ENCODE results near the gene TPD52L2. TPM values are rescaled to one million over a fixed set of nuclear protein-coding genes. Genes with fewer than 3 reads are reported as not detected.
"Not testable (repeated sequence)": the region's sequence is repeated elsewhere in the genome, so short reads cannot be mapped to it uniquely, and the experiment has no call there.

Gene TPD52L2
- total RNA-seq, 1 experiment from 2014 or later = 105 TPM

DNA sequence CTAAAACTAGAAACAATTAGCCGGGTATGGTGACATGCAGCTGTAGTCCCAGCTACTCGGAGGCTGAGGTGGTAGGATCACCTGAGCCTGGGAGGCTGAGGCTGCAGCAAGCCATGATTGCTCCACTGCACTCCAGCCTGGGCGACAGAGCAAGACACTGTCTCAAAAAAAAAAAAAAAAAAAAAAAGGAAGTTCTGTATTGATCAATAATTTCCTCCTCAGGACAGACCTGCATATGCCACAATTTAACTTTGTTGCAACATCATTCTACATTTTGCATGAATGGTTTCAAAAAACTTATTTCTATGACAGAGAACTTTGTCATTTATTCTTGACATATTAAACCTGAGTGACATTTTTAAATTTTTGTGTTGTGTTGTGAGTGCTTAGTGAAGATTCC is 35.3 kb downstream of the TPD52L2 start:
- H3K4me1 ChIP-seq = peaks cover 27% of the 10 kb centered on the region
- no peak overlapping the region for H3K4me3 ChIP-seq
- DNase-seq = no peak
- no peaks in the 10 kb centered on the region for H3K27me3 ChIP-seq
- no peaks in the 10 kb centered on the region for H3K9me3 ChIP-seq (replicated peaks)
- H3K27ac ChIP-seq = no peak overlapping the region
- H3K36me3 ChIP-seq = no peaks in the 10 kb centered on the region

DNA sequence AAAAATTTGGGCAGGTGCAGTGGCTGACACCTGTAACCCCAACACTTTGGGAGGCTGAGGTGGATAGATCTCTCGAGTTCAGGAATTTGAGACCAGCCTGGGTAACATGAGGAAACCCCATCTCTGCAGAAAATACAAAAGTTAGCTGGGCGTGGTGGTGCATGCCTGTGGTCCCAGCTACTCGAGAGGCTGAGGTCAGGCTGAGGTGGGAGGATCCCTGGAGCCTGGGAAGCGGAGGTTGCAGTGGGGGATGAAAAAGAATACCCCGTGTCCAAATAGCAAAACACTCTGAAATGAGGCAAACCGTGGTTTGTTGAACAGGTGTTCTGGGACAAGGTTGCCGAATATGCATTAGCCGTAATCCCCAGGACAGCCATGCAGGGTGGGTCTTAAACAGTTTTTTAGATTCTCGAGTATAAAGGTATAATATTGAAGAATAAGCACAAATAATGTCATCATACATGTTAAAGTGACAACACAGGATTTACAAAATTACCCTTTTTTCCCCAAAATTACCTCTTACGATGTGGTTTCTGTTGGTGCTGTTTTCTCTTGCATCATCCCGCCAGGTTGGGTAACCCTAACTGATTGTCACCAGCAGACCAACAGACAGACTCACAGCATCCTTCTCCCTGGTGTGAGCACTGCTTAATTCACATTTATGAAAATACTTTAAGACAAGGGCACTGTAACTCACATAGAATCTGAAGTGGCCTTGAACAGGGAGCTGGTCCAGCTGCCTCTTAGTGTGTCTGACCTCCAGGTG is 38.9 kb downstream of the TPD52L2 start:
- Histone ChIP-seq H3K4me1 (peaks cover 32% of the 10 kb centered on the region), H3K9me3 (replicated peaks) (no peaks in the 10 kb centered on the region), H3K4me3 (no peak overlapping the region), H3K27me3 (no peaks in the 10 kb centered on the region), H3K36me3 (no peaks in the 10 kb centered on the region), H3K27ac (peak overlapping the region; percentile 46)
- peak; percentile 84 to 89 for DNase-seq

DNA sequence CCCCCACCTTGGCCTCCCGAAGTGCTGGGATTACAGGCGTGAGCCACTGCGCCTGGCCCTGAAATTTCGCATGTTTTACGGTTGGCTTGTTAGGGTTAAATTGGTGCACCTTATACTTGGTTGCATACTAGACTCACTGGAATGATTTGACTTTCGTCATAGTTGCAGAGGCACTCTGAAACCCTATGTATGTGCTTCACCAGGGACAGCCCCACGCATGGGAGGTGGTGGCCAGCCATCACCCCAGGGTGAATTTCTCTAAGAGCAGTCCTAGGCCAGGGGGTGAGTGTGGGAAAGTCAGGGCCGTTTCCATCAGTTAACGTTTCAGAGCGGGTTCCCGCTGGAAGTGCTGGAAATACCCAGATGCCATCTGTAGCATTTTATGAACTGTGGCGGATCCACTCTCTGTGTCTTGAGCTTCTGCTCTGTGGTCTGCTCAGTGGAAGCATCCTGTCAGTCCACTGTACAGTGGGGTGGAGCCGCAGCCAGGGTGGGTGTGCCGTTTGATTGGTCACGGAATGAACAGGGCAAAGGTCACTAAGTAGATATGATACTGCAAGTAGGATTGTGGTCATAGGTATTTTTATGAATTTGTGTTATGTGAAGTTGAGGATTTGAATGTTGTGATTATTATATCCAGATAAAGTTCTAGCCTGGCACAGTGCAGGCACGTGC is 43.1 kb downstream of the TPD52L2 start:
- DNase-seq = peak; percentile 62 to 63
- H3K36me3 ChIP-seq = no peaks in the 10 kb centered on the region; the same call in 1 of the 2 replicates
- peaks cover 28% of the 10 kb centered on the region for H3K4me1 ChIP-seq
- H3K9me3 ChIP-seq (replicated peaks) = no peaks in the 10 kb centered on the region
- no peak overlapping the region for H3K27ac ChIP-seq
- no peaks in the 10 kb centered on the region for H3K27me3 ChIP-seq
- H3K4me3 ChIP-seq = no peak overlapping the region

DNA sequence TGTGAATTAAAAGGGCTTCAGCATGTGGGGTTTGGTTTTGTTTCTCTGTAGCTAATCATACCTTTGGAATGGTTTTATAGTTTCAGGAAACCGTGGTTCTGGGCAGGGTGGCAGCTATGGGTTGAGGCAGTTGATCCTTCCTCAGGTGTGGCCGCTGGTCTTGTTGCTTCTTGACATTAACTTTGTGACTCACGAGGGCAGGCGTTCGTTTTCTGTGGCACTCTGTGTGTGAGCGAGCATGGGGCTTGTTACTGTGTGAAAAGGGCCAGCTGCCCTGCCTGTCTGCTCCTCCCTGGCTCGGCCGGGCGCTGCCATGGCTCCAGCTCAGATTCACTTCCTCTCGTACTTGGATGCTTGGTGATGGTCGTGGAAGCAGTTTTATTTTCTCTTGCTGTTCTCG is 46.1 kb downstream of the TPD52L2 start:
- DNase-seq = no peak

DNA sequence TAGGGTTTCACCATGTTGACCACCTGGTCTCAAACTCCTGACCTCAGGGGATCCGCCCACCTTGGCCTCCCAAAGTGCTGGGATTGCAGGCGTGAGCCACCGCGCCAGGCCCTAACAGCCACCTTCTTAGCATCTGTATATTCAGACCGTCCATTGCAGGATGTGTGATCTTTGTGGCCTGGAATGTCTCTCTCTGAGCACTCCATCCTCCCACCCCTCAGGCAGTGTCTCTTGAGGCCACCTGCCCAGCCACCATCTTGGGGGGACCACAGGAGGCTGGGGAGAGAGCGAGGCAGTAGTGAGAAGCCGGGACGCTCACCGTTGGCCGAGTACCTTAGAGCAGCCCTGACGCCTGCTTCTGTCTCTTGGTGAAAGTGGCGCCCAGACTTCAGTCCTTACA is 48.7 kb downstream of the TPD52L2 start:
- Histone ChIP-seq H3K27me3 (no peaks in the 10 kb centered on the region), H3K27ac (no peak overlapping the region), H3K9me3 (replicated peaks) (peaks cover 7% of the 10 kb centered on the region; the same call in 1 of the 2 replicates), H3K36me3 (peaks cover 36% of the 10 kb centered on the region), H3K4me1 (no peaks in the 10 kb centered on the region; the same call in none of the 2 replicates), H3K4me3 (no peak overlapping the region)
- DNase-seq = no peak

More for the DNA sequence above, 46.1 kb downstream of the TPD52L2 start:
- Histone ChIP-seq H3K4me1 (peaks cover 12% of the 10 kb centered on the region), H3K9me3 (replicated peaks) (no peaks in the 10 kb centered on the region), H3K27me3 (no peaks in the 10 kb centered on the region), H3K27ac (no peak overlapping the region), H3K4me3 (no peak overlapping the region), H3K36me3 (peaks cover 14% of the 10 kb centered on the region)

DNA sequence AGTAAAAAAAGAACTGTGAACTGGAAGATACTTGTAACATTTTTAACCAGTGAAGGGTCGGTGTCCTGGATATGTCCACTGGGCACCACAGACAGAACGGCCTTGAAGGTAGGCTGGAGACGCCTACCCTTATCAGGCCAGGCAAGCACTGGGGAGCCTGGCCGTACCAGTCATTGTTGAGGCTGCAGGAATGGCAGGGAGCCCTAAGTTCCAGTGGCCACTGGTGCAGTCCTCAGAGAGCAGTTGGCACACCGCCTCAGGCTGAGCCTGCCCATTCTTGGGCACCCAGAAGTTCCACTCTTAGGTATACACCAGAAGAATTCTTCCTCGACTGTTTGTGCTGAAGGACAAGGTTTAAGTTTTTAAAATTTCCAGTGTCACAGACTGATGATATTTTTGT is 50.4 kb downstream of the TPD52L2 start:
- H3K27ac ChIP-seq = no peak overlapping the region
- no peaks in the 10 kb centered on the region for H3K27me3 ChIP-seq
- H3K36me3 ChIP-seq = peaks cover 40% of the 10 kb centered on the region
- H3K4me1 ChIP-seq = no peaks in the 10 kb centered on the region; the same call in 1 of the 2 replicates
- peaks cover 7% of the 10 kb centered on the region; the same call in 1 of the 2 replicates for H3K9me3 ChIP-seq (replicated peaks)
- no peak overlapping the region for H3K4me3 ChIP-seq
- no peak for DNase-seq

DNA sequence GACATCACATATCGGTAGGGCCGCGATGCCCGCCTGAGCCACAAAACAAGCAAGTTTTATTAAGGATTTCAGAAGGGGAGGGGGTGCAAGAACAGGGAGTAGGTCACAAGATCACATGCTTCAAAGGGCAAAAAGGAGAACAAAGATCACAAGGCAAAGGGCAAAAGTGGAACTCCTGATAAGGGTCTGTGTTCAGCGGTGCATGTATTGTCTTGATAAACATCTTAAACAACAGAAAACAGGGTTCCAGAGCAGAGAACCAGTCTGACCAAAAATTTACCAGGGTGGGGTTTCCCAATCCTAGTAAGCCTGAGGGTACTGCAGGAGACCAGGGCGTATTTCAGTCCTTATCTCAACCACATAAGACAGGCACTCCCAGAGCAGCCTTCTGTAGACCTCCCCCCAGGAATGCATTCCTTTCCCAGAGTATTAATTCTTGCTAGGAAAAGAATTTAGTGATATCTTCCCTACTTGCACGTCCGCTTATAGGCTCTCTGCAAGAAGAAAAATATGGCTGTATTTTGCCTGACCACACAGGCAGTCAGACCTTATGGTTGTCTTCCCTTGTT is 51.4 kb downstream of the TPD52L2 start:
- H3K4me1 ChIP-seq; H3K27me3 ChIP-seq; H3K27ac ChIP-seq; DNase-seq; H3K4me3 ChIP-seq; H3K9me3 ChIP-seq (replicated peaks): not testable (repeated sequence)
- peaks cover 45% of the 10 kb centered on the region for H3K36me3 ChIP-seq

DNA sequence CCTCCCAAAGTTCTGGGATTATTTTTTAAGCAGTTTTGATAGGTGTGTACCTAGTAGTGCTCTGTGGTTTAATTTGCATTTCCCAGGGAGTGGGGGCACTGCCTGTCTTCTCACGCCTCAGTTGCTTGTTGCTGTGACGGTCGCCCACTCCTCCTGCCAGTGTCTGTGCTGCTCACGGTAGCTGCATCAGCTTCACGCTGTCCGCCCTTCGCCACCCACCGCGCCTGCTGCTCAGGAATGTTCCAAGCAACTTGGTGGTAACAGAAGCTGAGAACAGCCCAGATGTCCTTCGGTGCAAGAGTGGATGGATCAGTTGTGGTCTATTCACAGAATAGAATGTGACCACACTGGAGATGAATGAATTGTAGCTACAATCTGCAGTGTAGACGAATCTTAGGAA is 52.7 kb downstream of the TPD52L2 start:
- no peak overlapping the region for H3K27ac ChIP-seq
- H3K36me3 ChIP-seq = peaks cover 50% of the 10 kb centered on the region
- peaks cover 7% of the 10 kb centered on the region; the same call in 1 of the 2 replicates for H3K9me3 ChIP-seq (replicated peaks)
- no peaks in the 10 kb centered on the region for H3K27me3 ChIP-seq
- no peak overlapping the region for H3K4me3 ChIP-seq
- H3K4me1 ChIP-seq = no peaks in the 10 kb centered on the region
- no peak for DNase-seq

DNA sequence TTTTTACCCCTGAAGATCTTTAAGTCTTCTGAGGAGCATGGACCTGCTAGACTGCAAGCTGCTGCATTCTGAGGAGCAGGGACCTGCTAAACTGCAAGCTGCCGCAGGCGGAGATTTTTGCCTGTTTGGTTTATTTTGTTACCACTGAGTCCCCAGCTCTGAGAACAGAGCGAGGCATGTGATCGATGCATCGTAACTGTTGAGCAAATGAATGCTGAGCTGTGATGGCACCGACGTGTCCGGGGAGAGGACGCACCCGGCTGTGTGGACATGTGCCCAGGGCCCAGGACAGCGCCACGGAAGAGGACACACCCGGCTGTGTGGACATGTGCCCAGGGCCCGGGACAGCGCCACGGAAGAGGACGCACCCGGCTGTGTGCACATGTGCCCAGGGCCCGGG is 54.1 kb downstream of the TPD52L2 start:
- no peak for DNase-seq
- H3K9me3 ChIP-seq (replicated peaks) = peaks cover 7% of the 10 kb centered on the region; the same call in 1 of the 2 replicates
- peaks cover 49% of the 10 kb centered on the region for H3K36me3 ChIP-seq
- H3K27me3 ChIP-seq = no peaks in the 10 kb centered on the region
- no peak overlapping the region for H3K4me3 ChIP-seq
- 0 out of 2 replicates have a peak, but pooled peaks cover 3% of the 10 kb centered on the region for H3K4me1 ChIP-seq
- no peak overlapping the region for H3K27ac ChIP-seq

DNA sequence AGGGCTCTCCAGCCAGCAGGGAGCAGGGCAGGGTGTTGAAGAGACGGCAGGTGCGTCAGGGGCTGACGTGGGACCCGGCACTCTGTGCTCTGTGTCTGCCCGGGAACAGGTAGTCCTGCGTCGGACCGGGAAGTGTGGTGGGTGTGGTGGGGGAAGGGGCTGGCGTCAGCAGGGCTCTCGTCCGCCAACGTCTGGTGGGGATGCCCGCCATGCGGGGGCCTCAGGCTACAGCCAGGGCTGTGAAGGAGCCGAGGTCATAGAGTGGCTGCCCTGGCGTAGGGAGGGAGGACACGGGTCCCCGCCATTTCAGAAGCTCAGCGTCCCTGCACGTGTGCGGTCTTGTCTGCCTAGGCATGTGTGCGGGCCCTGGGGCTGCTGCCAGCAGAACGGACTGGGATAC is 55.2 kb downstream of the TPD52L2 start:
- DNase-seq = no peak
- Histone ChIP-seq H3K36me3 (peaks cover 43% of the 10 kb centered on the region), H3K27ac (no peak overlapping the region), H3K9me3 (replicated peaks) (peaks cover 7% of the 10 kb centered on the region; the same call in 1 of the 2 replicates), H3K4me3 (no peak overlapping the region), H3K4me1 (0 out of 2 replicates have a peak, but pooled peaks cover 3% of the 10 kb centered on the region), H3K27me3 (no peaks in the 10 kb centered on the region)

DNA sequence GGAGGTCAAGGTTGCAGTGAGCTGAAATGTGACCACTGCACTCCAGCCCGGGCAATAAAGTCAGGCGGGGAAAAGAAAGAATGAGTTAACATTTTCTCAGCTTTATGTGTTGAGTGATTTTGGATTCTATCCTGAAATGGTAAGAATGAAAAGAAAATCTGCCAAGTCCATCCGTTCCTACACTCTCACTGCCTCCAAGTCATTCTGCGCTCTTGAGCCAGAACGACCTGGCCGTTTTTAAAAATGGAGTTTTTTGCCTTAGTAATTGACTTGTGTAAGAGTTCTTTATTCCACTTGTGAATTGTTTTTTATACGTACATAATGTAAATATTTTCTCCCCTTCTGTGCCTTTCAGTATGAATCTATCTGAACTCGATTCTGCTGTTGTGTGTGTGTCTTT is 58.6 kb downstream of the TPD52L2 start:
- DNase-seq = no peak
- no peaks in the 10 kb centered on the region for H3K27me3 ChIP-seq
- 0 out of 2 replicates have a peak, but pooled peaks cover 3% of the 10 kb centered on the region for H3K4me1 ChIP-seq
- no peak overlapping the region for H3K4me3 ChIP-seq
- no peaks in the 10 kb centered on the region for H3K9me3 ChIP-seq (replicated peaks)
- peaks cover 41% of the 10 kb centered on the region for H3K36me3 ChIP-seq
- H3K27ac ChIP-seq = no peak overlapping the region

DNA sequence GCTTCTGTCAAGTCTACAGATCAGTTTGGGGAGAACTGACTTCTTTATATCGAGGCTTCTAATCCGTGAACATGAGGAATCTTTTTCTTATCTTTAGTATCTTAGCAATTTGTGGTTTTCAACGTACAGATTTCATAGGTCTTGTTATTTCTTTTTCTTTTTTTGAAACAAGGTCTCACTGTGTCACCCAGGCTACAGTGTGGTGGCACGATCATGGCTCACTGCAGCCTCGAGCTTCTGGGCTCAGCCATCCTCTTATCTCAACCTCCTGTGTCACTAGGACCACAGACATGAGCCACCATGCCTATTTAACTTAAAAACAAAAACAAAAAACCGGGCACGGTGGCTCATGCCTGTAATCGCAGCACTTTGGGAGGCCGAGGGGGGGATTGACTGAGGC is 59.2 kb downstream of the TPD52L2 start:
- peaks cover 44% of the 10 kb centered on the region for H3K36me3 ChIP-seq

DNA sequence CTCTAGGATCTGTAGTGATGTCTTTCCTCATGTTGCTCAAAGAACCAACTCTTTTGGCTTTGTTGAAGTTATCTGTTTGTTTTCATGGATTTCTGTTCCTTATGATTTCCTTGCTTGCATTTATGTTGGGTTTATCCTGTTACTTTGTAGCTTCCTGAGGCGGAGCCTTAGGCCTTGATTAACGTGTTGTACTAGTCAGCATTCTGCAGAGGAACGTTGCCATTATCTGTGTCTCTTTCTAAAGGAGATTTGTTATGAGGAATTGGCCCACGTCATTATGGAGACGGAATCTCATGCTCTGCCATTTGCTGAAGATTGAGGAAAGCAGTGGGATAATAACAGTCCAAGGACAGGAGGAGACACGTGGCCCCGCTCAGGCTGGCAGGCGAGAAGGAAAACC is 61.2 kb downstream of the TPD52L2 start:
- Histone ChIP-seq H3K36me3 (peaks cover 51% of the 10 kb centered on the region), H3K9me3 (replicated peaks) (no peaks in the 10 kb centered on the region), H3K27ac (no peak overlapping the region), H3K4me3 (no peak overlapping the region), H3K4me1 (0 out of 2 replicates have a peak, but pooled peaks cover 3% of the 10 kb centered on the region), H3K27me3 (no peaks in the 10 kb centered on the region)
- no peak for DNase-seq

More for the DNA sequence above, 59.2 kb downstream of the TPD52L2 start:
- Histone ChIP-seq H3K27ac (no peak overlapping the region), H3K4me1 (0 out of 2 replicates have a peak, but pooled peaks cover 3% of the 10 kb centered on the region), H3K9me3 (replicated peaks) (no peaks in the 10 kb centered on the region), H3K4me3 (no peak overlapping the region), H3K27me3 (no peaks in the 10 kb centered on the region)
- no peak for DNase-seq

DNA sequence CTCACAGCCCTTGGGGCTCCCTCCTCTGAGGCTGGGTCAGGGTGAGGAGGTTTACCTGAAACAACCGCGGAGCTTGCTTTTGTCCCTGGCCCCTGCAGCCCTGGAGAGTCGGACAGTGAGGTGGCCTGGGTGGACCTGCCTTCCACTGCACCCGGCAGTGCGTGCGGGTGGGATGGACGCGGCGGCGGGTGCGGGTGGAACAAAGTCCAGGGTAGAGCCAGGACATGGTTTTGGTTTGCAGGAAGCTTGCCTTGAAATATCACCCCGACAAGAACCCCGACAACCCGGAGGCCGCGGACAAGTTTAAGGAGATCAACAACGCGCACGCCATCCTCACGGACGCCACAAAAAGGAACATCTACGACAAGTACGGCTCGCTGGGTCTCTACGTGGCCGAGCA is 64.0 kb downstream of the TPD52L2 start:
- Histone ChIP-seq H3K36me3 (peaks cover 65% of the 10 kb centered on the region), H3K27ac (no peak overlapping the region)

DNA sequence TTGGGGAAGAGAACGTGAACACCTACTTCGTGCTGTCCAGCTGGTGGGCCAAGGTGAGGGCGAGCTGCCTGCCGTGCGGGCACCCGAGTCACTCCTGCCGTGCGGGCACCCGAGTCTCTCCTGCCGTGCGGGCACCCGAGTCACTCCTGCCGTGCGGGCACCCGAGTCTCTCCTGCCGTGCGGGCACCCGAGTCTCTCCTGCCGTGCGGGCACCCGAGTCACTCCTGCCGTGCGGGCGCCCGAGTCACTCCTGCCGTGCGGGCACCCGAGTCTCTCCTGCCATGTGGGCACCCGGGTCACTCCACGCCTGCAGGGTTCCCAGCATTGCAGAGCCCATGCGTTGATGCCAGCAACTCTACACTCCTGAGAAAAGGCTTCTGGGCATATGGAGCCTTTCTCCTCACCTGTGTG is 64.4 kb downstream of the TPD52L2 start:
- peaks cover 69% of the 10 kb centered on the region for H3K36me3 ChIP-seq
- DNase-seq; H3K4me3 ChIP-seq; H3K9me3 ChIP-seq (replicated peaks); H3K27ac ChIP-seq; H3K27me3 ChIP-seq; H3K4me1 ChIP-seq: not testable (repeated sequence)

More for the DNA sequence above, 64.0 kb downstream of the TPD52L2 start:
- H3K9me3 ChIP-seq (replicated peaks) = no peaks in the 10 kb centered on the region
- no peak overlapping the region for H3K4me3 ChIP-seq
- H3K27me3 ChIP-seq = no peaks in the 10 kb centered on the region
- DNase-seq = no peak
- no peaks in the 10 kb centered on the region for H3K4me1 ChIP-seq

Data from SJCRH30 (cell line).